ENCODE data around the gene UBQLN3.

Gene UBQLN3

DNA sequence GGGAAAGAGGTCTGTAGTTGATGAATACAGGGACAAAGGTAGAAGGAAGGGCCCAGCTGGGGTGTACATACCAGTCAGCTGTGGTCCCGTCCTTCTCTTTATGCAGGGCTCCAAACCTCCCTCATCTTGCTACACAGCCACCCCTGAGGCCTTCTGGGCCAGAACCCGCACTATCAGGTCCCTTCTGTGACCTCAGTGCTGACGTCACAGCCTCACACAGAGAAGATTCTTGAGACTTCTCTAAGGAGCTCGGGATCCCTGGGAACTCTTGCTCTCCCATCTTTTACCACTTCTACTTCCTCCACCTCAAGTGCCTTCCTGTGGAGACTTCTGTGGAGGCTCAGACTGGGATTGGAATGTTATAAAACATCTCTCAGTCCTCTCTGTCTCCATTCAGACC, at the start of gene UBQLN3:
UBQLN3 (minus strand) TSS at position 155 of the 400 bp plus-strand sequence. CDS start 399 bp downstream, outside the sequence.
- DNase-seq (ENCODE audit: low spot score) = no peak

DNA sequence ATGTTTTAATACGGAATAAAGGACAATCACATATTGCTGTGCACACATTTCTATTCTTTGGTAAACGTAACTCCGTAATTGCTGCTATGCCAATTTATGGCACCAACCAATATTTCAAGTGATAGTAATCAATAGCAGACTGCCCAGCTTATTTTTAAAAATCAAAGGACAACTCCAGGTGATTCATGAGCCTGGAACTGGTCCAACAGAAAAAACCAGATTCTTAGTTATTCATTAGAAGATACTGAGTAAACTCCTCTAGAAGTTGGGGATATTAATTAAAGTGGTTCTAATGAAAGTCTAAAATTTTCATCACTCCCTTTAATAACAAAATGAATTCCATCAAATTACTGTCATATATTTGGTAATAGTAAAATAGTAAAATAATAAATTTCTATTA, 48.0 kb upstream of the UBQLN3 start:
- DNase-seq (ENCODE audit: low spot score) = no peak

- no peak for DNase-seq (ENCODE audit: low spot score)
Observed at GRCh38 chr11:5556596-5557188, 46.9 kb upstream of the UBQLN3 start.

DNA sequence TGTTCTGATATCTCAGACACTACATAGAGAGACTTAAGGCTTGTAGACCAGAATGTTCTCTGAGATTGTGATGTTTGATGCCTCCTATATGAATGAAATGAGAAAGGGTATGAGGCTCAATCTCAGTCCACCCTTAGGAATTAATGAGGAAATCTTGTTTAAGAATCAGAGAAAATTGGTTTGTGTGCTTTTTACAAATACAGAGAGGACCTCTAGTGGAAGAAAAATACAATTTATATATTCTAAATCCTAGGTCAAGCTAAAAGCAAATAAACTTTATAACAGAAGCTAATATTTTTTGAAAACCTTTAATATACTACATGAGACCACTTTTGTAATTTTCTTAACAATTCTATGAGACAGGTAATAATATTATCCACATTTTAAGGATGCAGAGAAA, 43.6 kb upstream of the UBQLN3 start:
- no peak for DNase-seq (ENCODE audit: low spot score)

GRCh38 chr11:5550440-5551095, 40.8 kb upstream of the UBQLN3 start:
- DNase-seq (ENCODE audit: low spot score) = no peak

DNA sequence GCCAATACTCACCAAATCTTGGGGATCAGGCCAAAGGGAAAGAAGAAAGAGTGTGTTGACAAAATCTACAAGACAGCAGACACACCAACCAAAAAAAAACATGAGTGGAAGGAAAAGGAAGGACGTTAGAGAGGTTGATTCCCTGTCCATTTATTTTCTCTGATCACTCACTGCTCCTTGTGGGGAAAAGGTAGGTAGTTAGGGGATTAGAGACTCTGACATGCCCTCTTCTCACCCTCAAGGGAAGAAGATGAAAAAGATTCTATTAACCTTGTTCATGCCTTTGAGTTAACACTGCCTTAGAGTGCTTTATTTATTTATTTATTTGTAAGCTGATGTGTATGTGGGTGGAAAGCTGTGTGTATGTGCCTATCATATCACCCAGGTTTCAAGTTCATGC, 38.7 kb upstream of the UBQLN3 start, which contains the start of gene OR52H1:
OR52H1 (minus strand) TSS at position 101 of the 400 bp plus-strand sequence. CDS start 3,035 bp downstream, outside the sequence.
- DNase-seq (ENCODE audit: low spot score) = no peak

DNA sequence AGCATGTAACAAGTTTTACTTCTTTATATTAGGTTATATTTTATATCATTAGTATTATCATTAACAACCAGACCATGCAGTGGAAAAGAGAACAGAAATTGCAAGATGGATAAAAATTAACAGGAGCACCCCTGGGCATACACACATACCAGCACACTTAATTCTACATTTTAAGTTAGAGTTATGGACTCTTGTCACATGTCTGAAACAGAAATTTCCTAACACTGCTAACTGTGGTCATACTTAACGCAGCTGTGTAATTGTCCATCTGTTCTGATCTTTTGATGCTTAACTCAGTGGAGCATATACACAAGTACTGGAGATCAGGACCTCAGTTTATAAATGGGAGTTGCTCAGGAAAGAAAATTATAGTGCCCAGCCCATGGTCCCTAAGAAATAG, 38.2 kb upstream of the UBQLN3 start:
- DNase-seq (ENCODE audit: low spot score) = no peak

DNA sequence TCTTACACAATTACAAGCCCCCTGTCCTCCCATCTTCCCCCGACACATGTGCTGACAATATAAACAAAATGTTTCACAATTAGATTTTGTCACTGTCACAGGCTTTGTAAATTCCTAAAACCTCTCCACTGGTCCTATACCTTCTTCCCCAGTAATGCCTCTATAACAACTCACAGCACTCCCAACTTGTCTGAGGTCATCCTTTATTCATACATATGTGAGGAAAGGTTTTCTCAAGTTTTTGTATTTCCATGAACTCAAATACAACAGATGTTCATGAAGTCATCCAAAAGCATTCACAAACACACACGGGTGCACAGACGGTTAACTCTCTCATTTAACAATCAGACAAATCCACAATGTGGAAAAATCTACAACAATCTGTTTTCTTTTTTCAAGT, 36.7 kb upstream of the UBQLN3 start:
- DNase-seq (ENCODE audit: low spot score) = no peak

DNA sequence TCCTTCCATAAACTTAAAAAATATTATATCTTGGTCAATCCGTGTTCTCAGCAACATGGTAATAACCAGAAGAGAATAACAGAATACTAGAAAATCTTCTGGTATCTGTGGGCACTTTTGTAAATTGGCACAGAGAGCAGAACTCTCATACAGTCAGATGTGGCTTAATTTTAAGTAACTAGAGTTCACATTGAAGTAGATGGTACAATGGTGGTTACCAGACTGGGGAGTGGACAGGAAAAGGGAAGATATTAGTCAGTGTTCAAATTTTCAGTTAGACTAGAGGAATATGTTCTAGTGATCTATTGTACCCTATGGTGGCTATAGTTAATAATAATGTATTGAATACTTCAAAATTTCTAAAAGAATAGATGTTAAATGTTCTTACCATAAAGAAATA, 31.7 kb upstream of the UBQLN3 start:
- DNase-seq (ENCODE audit: low spot score) = no peak

GRCh38 chr11:5536482-5536881, 26.7 kb upstream of the UBQLN3 start:
- DNase-seq (ENCODE audit: low spot score) = no peak

- no peak for DNase-seq (ENCODE audit: low spot score)
Observed at GRCh38 chr11:5534046-5534445, 24.3 kb upstream of the UBQLN3 start.

DNA sequence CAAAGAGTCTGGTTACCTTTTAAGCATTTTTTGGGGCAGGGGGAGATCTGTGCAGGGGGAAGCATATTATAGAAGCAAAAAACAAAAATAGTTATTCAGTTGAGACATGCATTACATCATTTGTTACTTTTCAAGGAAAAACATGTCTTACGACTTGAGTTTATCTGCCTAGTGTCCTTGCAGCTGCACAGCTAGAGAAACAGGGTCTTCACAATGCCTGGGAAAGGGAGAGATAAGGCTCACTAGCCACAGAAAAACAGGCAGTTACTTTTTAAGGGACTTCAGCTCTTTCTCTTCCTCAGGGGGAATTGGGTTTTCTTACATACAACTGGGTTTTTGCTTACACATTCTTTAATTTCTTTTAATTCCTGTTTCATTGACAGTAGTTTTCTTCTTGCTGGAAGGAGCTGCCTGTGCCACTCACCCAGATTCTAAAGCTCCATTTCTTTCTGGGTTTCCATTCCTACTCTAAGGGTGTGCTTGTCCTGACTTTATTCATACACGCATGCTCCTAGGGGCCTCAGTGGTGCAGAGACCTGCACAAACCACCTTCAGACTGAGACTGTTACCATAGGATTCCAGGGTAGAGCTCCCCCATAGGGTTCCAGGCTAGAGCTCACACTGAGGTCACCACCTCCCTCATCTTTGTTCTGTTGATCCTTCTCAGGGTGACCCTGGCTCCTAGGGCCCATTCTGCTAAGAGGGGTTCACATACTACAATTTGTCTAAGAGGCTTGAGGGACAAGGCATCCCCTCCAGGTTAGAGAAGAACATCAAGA, 21.5 kb upstream of the UBQLN3 start:
- DNase-seq (ENCODE audit: low spot score) = no peak

DNA sequence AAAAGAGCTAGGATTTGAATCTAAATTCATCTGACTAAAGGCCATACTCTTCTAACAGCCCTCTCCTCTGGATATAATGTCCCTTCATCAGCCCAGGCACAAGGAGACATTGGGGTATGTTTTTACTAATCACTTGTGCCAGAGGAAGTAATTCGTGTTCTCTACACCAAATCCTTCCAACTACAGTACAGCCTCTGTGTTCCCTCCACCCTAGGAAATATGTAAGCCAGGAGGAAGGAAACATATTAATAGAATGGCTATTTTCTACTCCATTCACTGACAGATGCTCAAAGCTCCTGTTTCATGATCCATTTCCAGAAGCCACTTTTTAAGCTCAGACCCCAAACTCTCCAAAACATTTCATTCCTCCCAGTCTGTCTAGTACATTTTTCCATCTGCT, 18.7 kb upstream of the UBQLN3 start:
- no peak for DNase-seq (ENCODE audit: low spot score)

DNA sequence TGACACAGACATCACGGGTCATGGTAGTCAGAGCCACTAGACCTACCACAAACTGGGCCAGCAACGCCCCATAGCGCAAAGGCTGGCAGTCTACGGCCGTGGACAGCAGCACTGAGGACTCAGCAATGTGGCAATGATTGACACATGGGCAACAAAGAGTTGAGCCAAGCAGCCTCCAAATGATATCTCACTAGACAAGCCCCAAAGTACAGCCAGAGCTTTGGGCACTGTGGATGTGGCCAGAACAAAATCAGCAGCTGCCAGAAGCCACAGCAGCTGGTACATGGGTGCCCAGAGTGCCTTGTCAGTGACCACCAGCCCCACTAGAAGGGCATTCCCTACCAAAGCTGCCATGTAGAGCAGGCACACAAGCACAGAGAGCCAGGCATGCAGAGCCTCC, 18.0 kb upstream of the UBQLN3 start:
- no peak for DNase-seq (ENCODE audit: low spot score)

DNA sequence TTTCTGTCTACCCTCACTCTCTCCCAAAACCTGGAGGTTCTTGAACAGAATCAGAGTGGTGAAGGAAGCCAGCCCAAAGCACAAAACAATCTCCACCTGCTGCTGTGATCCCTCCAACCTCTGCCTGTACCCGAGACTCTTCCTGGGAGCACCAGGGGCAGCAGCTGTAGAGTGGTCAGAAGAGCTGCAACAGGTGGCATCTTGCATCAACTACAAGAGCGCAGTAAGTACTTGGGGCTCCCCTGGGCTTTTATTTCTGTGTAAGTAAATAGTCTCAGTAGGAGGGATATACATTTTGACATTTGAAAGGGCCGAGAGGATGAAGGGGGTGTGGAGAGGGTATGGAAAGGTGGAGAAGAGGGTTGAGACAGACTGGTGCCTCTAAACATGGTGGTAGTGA, 15.0 kb upstream of the UBQLN3 start:
- DNase-seq (ENCODE audit: low spot score) = no peak

DNA sequence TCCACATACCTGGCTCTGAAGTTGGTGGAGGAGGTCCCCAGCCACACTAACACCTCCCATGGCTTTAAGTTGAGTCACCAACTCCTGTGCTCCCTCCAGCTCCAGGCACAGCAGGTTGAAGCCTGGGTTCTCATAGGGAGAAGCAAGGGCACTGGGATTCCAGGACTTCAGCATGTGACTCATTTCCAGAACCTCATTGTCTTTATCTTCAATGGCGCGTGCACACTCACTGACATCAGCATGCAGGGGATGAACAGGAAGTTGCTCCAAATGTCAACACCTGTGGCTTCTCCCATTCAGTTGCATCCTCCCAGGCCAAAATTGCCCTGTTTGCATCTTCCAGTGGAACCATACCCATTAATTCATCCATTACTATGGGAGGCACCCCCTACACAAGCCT, 12.6 kb upstream of the UBQLN3 start:
- DNase-seq (ENCODE audit: low spot score) = no peak

DNA sequence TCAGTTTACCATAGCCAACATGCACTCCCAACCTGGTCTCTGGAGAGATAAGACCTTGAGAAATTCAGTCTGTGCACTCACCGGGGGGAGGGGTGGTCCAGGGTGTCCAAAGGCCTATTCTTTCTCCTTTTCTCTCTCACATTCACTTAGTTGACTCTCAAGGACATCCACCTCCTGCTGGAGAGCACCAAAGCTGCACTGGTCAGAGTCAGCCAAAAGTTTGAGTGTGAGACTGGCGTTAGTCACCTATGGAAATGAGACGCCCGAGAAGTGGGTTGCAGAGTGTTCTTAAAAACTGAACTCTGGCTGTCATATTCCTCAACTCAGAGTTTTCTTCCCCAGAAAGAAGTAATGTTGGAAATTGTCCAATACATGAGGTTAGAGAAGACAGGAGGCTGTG, 11.8 kb upstream of the UBQLN3 start:
- no peak for DNase-seq (ENCODE audit: low spot score)

GRCh38 chr11:5516599-5516998, 6.8 kb upstream of the UBQLN3 start, which contains the start of gene UBQLNL:
TSS of gene UBQLNL (minus strand) at chr11:5516699. CDS start at chr11:5516441, 258 bp downstream.
- DNase-seq (ENCODE audit: low spot score) = no peak

GRCh38 chr11:5514841-5515240, 5.1 kb upstream of the UBQLN3 start:
- no peak for DNase-seq (ENCODE audit: low spot score)

GRCh38 chr11:5508605-5509004, 1.2 kb downstream of the UBQLN3 start:
- DNase-seq (ENCODE audit: low spot score) = no peak

DNA sequence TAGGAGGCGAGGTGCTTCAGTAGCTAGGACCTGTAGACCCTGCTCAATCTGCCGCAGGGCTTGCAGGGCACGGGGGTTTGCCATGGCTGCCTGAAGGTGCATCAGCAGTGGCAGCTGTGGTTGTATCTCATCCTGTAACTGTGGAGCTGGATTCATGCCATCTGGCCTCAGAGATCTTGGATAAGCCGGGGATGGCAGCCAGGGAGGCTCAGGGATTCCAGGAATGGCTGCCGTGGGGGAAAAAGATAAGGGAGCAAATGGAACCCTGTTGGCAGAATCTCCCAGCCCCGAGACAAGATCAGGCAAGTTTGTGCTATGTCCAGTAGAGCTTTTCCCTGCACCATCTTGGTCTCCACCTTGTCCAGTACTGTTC, 1.8 kb downstream of the UBQLN3 start:
- DNase-seq (ENCODE audit: low spot score) = no peak

DNA sequence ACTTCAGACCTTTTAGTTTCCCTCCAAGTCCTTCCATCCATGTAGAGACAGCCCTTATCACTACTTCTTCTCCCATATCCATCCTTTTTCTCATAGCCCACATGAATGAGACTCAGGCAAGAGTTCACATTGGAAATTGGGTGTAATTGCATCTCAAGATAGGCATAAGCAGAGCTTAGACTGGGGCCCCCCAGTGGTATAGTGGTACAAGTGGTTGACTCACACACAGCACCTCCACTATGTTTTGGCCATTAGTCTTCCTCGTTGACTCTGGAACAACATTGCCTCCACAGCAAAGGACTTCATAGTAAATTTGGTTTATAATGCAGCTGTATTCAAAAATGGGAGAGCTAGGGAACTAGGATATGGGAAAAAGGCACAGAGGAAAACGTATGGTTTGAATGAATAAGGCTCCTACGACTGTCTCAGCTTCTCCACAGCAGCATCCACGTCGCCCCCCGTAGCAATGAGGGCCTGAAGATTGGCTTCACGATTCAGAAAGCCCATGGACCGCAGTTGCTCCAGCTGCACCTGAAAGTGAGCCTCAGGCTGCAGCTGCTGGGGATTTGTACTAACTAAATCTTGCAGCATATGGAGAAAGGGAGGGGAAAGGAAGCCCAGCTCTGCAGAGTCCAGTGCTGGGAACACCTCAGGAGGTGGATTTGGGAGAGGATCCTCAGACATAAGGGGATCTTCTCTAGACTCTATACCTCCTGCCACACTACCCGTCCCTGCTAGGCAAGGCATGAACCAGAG, 2.4 kb downstream of the UBQLN3 start:
- no peak for DNase-seq (ENCODE audit: low spot score)
